RKO (cell line): Measurements from ENCODE around the gene PSENEN.
"Not testable (repeated sequence)": the region's sequence is repeated elsewhere in the genome, so short reads cannot be mapped to it uniquely, and the experiment has no call there.

Experiments
- DNase-seq: peaks from one replicate; pipeline ENCODE4 v3.0.0-alpha.2; 2016; ENCODE audit warnings: low spot score

PSENEN gene

GRCh38 chr19:35718345-35719041, 27.0 kb upstream of the PSENEN start:
- DNase-seq, result peak; percentile 24

GRCh38 chr19:35719402-35720162, 25.9 kb upstream of the PSENEN start:
- no peak for DNase-seq

GRCh38 chr19:35720163-35720524, 25.3 kb upstream of the PSENEN start:
- no peak for DNase-seq

- DNase-seq, result no peak
Observed at GRCh38 chr19:35720648-35721047, 24.8 kb upstream of the PSENEN start.

- DNase-seq, result no peak
Observed at GRCh38 chr19:35721374-35721773, 24.1 kb upstream of the PSENEN start.

- DNase-seq, result no peak
Observed at GRCh38 chr19:35722461-35722860, 23.0 kb upstream of the PSENEN start.

- DNase-seq, result no peak
Observed at GRCh38 chr19:35722897-35723296, 22.6 kb upstream of the PSENEN start.

GRCh38 chr19:35723671-35724070, 21.8 kb upstream of the PSENEN start:
- DNase-seq, result no peak

GRCh38 chr19:35724132-35724531, 21.3 kb upstream of the PSENEN start:
- DNase-seq, result not testable (repeated sequence)

GRCh38 chr19:35724560-35724959, 20.9 kb upstream of the PSENEN start:
- DNase-seq, result no peak

- no peak for DNase-seq
Observed at GRCh38 chr19:35725216-35725861, 20.1 kb upstream of the PSENEN start.

GRCh38 chr19:35727053-35727955, 18.1 kb upstream of the PSENEN start:
- no peak for DNase-seq

- DNase-seq, result no peak
Observed at GRCh38 chr19:35727956-35728706, 17.3 kb upstream of the PSENEN start.

GRCh38 chr19:35729021-35729420, 16.4 kb upstream of the PSENEN start:
- no peak for DNase-seq

GRCh38 chr19:35729763-35730162, 15.7 kb upstream of the PSENEN start:
- DNase-seq, result no peak

- no peak for DNase-seq
Observed at GRCh38 chr19:35730326-35730725, 15.1 kb upstream of the PSENEN start.

- no peak for DNase-seq
Observed at GRCh38 chr19:35731353-35731752, 14.1 kb upstream of the PSENEN start.

- DNase-seq, result no peak
Observed at GRCh38 chr19:35731779-35732405, 13.6 kb upstream of the PSENEN start.

GRCh38 chr19:35732540-35733179, 12.8 kb upstream of the PSENEN start:
- DNase-seq, result no peak
